Kidney epithelial cell (primary cell): ENCODE data around the gene NOL7. TPM values are rescaled to one million over a fixed set of nuclear protein-coding genes. Genes with fewer than 3 reads are reported as not detected.

Experiments
- DNase-seq: peaks from one replicate; pipeline ENCODE4 v3.0.0-alpha.2; 2010; ENCODE audit warnings: low read depth
- H3K27me3 ChIP-seq: 2 replicates; pipeline ENCODE4 v1.6.0; 2011; ENCODE audit warnings: low read length; ENCODE audit not compliant: control insufficient read depth, insufficient read depth
- H3K36me3 ChIP-seq: 2 replicates; pipeline ENCODE4 v1.5.1; 2011; ENCODE audit warnings: low read length; ENCODE audit not compliant: control insufficient read depth, insufficient read depth
- H3K4me3 ChIP-seq: 2 replicates; pipeline ENCODE4 v1.5.1; 2011; ENCODE audit warnings: low read depth, mild to moderate bottlenecking, control low read depth, low read length
- CTCF ChIP-seq: IDR thresholded peaks from 2 replicates; pipeline ENCODE4 v1.5.1; 2011; ENCODE audit warnings: mild to moderate bottlenecking, moderate library complexity, low read length, control low read depth, inconsistent platforms; ENCODE audit not compliant: insufficient read depth, poor library complexity, severe bottlenecking
- total RNA-seq: library from RNA; depleted of rRNA; stranded (reverse); fragments of >200 nt; gene quantifications from 2 replicates; pipeline ENCODE4 v1.2.3, GENCODE V29; 2015

The NOL7 gene
- total RNA-seq, 1 donor from 2014 or later, result 178 TPM

- DNase-seq, result no peak
- TF ChIP-seq CTCF, result no peak
- Histone ChIP-seq H3K36me3 (no peaks in the 10 kb centered on the region), H3K4me3 (no peak overlapping the region), H3K27me3 (no peaks in the 10 kb centered on the region)
Observed at GRCh38 chr6:13600036-13600435, 15.1 kb upstream of the NOL7 start.

- Histone ChIP-seq H3K27me3 (no peaks in the 10 kb centered on the region), H3K36me3 (no peaks in the 10 kb centered on the region), H3K4me3 (no peak overlapping the region)
- no peak for TF ChIP-seq CTCF
- no peak for DNase-seq
Observed at GRCh38 chr6:13604135-13604534, 11.0 kb upstream of the NOL7 start.

- no peak for DNase-seq
- no peak for TF ChIP-seq CTCF
- no peaks in the 10 kb centered on the region for H3K36me3 ChIP-seq
- H3K27me3 ChIP-seq, result no peaks in the 10 kb centered on the region
- no peak overlapping the region for H3K4me3 ChIP-seq
Observed at GRCh38 chr6:13604546-13605416, 10.4 kb upstream of the NOL7 start.

GRCh38 chr6:13605634-13606033, 9.5 kb upstream of the NOL7 start:
- no peak for TF ChIP-seq CTCF
- H3K27me3 ChIP-seq, result no peaks in the 10 kb centered on the region
- no peaks in the 10 kb centered on the region for H3K36me3 ChIP-seq
- no peak overlapping the region for H3K4me3 ChIP-seq
- DNase-seq, result no peak

GRCh38 chr6:13611715-13612114, 3.4 kb upstream of the NOL7 start:
- Histone ChIP-seq H3K36me3 (no peaks in the 10 kb centered on the region), H3K4me3 (no peak overlapping the region), H3K27me3 (no peaks in the 10 kb centered on the region)
- TF ChIP-seq CTCF, result no peak
- DNase-seq, result no peak
